H1 (cell line): ENCODE measurements around the gene DIPK2A.

Experiments used
- CBX5 ChIP-seq: fragments of 300-800, 300-1000 bp; sonication (generic); IDR thresholded peaks from 2 replicates; pipeline ENCODE4 v1.7.1; 2016; ENCODE audit warnings: antibody characterized with exemption, low read length, low read depth
- SP2 ChIP-seq: IDR thresholded peaks from 2 replicates; pipeline ENCODE4 v1.6.1; 2012; ENCODE audit warnings: mild to moderate bottlenecking, low read length, inconsistent platforms
- TF ChIP-seq, protein P1 (sequence below), 3 experiments: IDR thresholded peaks; 1 replicate in 2 of 3; 2 replicates in 1 of 3; pipeline versions ENCODE4 v1.5.1 to v1.6.1; 2011; ENCODE audit warnings: low read length in 3 of 3, mild to moderate bottlenecking in 3 of 3, inconsistent platforms in 2 of 3, low read depth in 1 of 3, moderate library complexity in 1 of 3; ENCODE audit not compliant: insufficient read depth in 1 of 3; ENCODE audit errors: control extremely low read depth in 1 of 3
- TF ChIP-seq, protein P2 (sequence below): IDR thresholded peaks from 2 replicates; pipeline ENCODE4 v1.6.1; 2012; ENCODE audit warnings: inconsistent platforms

DNA sequence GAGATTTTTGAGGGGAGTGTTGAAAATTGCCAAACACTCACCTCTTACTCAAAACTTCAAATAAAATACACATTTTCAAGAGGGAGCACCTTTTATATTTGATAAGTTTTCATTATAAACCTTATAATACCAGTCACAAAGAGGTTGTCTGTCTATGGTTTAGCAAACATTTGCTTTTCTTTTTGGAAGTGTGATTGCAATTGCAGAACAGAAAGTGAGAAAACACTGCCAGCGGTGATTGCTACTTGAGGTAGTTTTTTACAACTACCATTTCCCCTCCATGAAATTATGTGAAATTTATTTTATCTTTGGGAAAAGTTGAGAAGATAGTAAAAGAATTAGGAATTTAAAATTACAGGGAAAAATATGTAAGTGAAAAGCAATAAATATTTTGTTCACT, 20.1 kb downstream of the DIPK2A start:
- TF ChIP-seq, protein P1, sequence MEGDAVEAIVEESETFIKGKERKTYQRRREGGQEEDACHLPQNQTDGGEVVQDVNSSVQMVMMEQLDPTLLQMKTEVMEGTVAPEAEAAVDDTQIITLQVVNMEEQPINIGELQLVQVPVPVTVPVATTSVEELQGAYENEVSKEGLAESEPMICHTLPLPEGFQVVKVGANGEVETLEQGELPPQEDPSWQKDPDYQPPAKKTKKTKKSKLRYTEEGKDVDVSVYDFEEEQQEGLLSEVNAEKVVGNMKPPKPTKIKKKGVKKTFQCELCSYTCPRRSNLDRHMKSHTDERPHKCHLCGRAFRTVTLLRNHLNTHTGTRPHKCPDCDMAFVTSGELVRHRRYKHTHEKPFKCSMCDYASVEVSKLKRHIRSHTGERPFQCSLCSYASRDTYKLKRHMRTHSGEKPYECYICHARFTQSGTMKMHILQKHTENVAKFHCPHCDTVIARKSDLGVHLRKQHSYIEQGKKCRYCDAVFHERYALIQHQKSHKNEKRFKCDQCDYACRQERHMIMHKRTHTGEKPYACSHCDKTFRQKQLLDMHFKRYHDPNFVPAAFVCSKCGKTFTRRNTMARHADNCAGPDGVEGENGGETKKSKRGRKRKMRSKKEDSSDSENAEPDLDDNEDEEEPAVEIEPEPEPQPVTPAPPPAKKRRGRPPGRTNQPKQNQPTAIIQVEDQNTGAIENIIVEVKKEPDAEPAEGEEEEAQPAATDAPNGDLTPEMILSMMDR (IDR thresholded peaks at IDR 0.05; ENCODE audit: control extremely low read depth in 1 of 3, insufficient read depth in 1 of 3, low read depth in 1 of 3, low read length in 3 of 3): no peak
- TF ChIP-seq CBX5 (no peak), SP2 (no peak)
- TF ChIP-seq, protein P2, sequence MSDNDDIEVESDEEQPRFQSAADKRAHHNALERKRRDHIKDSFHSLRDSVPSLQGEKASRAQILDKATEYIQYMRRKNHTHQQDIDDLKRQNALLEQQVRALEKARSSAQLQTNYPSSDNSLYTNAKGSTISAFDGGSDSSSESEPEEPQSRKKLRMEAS: no peak
